Neutrophil (primary cell): ENCODE measurements around the gene PKIB.

Experiments used
- H3K27ac ChIP-seq: fragments of 200-600 bp; sonication (generic); 2 replicates; pipeline ENCODE4 v1.5.1; 2016; ENCODE audit warnings: mild to moderate bottlenecking, moderate library complexity
- H3K27me3 ChIP-seq: fragments of 200-600 bp; sonication (generic); 2 replicates; pipeline ENCODE4 v1.6.0; 2016; ENCODE audit warnings: mild to moderate bottlenecking
- H3K36me3 ChIP-seq: fragments of 200-600 bp; sonication (generic); 2 replicates; pipeline ENCODE4 v1.5.1; 2017
- H3K4me1 ChIP-seq, 2 experiments: fragments of 200-600 bp in 1 of 2; sonication (generic) in 1 of 2; 1 replicate in 1 of 2; 2 replicates in 1 of 2; pipeline versions ENCODE4 v1.5.1 to v1.6.1; 2013 to 2016; ENCODE audit warnings: low read depth in 1 of 2, low read length in 1 of 2, mild to moderate bottlenecking in 1 of 2, moderate library complexity in 1 of 2; ENCODE audit not compliant: control insufficient read depth in 1 of 2, insufficient read depth in 1 of 2
- H3K4me3 ChIP-seq, 2 experiments: fragments of 200-600 bp in 1 of 2; sonication (generic) in 1 of 2; 1 replicate in 1 of 2; 2 replicates in 1 of 2; pipeline ENCODE4 v1.5.1; 2013 to 2016; ENCODE audit warnings: low read depth in 1 of 2, low read length in 1 of 2, mild to moderate bottlenecking in 1 of 2, moderate library complexity in 1 of 2
- H3K9me3 ChIP-seq: fragments of 200-600 bp; sonication (generic); 2 replicates; pipeline ENCODE4 v1.5.1; 2016
- CTCF ChIP-seq: fragments of 200-600 bp; sonication (generic); IDR thresholded peaks from 2 replicates; pipeline ENCODE4 v1.5.1; 2016; ENCODE audit warnings: antibody characterized with exemption

Gene PKIB

GRCh38 chr6:122677406-122677805, 67.2 kb downstream of the PKIB start:
- H3K9me3 ChIP-seq: no peaks in the 10 kb centered on the region
- H3K27me3 ChIP-seq: no peaks in the 10 kb centered on the region
- TF ChIP-seq CTCF: no peak
- no peaks in the 10 kb centered on the region for H3K36me3 ChIP-seq
- no peak overlapping the region for H3K4me3 ChIP-seq
- H3K27ac ChIP-seq: no peak overlapping the region
- H3K4me1 ChIP-seq: no peaks in the 10 kb centered on the region

GRCh38 chr6:122678841-122679240, 68.6 kb downstream of the PKIB start:
- H3K9me3 ChIP-seq: no peaks in the 10 kb centered on the region
- no peak overlapping the region for H3K27ac ChIP-seq
- H3K4me1 ChIP-seq: no peaks in the 10 kb centered on the region
- no peak for TF ChIP-seq CTCF
- no peak overlapping the region for H3K4me3 ChIP-seq
- H3K36me3 ChIP-seq: no peaks in the 10 kb centered on the region
- no peaks in the 10 kb centered on the region for H3K27me3 ChIP-seq

GRCh38 chr6:122681705-122682104, 71.5 kb downstream of the PKIB start:
- Histone ChIP-seq H3K36me3 (no peaks in the 10 kb centered on the region), H3K4me1 (no peaks in the 10 kb centered on the region), H3K4me3 (no peak overlapping the region), H3K27me3 (no peaks in the 10 kb centered on the region), H3K9me3 (no peaks in the 10 kb centered on the region), H3K27ac (no peak overlapping the region)
- no peak for TF ChIP-seq CTCF

- Histone ChIP-seq H3K27ac (no peak overlapping the region), H3K9me3 (no peaks in the 10 kb centered on the region), H3K27me3 (no peaks in the 10 kb centered on the region), H3K4me1 (no peaks in the 10 kb centered on the region), H3K4me3 (no peak overlapping the region), H3K36me3 (no peaks in the 10 kb centered on the region)
- no peak for TF ChIP-seq CTCF
These were observed 73.9 kb downstream of the PKIB start for GRCh38 chr6:122683989-122684651.

- no peak overlapping the region for H3K27ac ChIP-seq
- no peak overlapping the region for H3K4me3 ChIP-seq
- H3K4me1 ChIP-seq: no peaks in the 10 kb centered on the region
- H3K36me3 ChIP-seq: no peaks in the 10 kb centered on the region
- no peak for TF ChIP-seq CTCF
- no peaks in the 10 kb centered on the region for H3K9me3 ChIP-seq
- peaks cover 15% of the 10 kb centered on the region for H3K27me3 ChIP-seq
These were observed 82.0 kb downstream of the PKIB start for GRCh38 chr6:122692175-122692598.
